ENCODE data around the gene CACNB4.
"Not testable (repeated sequence)": the region's sequence is repeated elsewhere in the genome, so short reads cannot be mapped to it uniquely, and the experiment has no call there.

Gene CACNB4

DNA sequence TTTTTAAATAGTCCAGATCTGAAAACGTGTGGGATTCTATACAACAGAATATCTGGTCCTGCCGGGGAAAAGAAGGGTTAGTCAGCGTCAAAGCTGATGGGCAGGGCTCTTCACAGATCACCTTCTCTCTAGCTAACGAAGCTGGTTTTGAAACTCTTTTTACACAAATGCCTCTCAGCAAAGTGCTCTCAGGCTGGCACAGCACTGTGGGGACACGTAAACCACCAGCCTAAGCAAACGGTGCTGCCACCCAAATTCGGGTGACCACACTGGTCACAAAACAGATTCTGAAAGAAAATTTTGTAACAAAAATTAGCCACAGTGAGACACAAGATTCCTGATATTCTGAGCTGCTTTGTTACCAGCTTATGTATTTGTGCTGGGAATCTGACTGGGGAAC lies 217.5 kb downstream of the CACNB4 start:
- TF ChIP-seq, protein P1, sequence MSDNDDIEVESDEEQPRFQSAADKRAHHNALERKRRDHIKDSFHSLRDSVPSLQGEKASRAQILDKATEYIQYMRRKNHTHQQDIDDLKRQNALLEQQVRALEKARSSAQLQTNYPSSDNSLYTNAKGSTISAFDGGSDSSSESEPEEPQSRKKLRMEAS (IDR thresholded peaks at IDR 0.05; ENCODE audit: low read depth, low read length): no peak
- TF ChIP-seq MYC (IDR thresholded peaks at IDR 0.05; ENCODE audit: low read depth, low read length) (no peak), POLR2A (IDR thresholded peaks at IDR 0.05; ENCODE audit: extremely low read depth, insufficient read length) (no peak)
- TF ChIP-seq, protein P2, sequence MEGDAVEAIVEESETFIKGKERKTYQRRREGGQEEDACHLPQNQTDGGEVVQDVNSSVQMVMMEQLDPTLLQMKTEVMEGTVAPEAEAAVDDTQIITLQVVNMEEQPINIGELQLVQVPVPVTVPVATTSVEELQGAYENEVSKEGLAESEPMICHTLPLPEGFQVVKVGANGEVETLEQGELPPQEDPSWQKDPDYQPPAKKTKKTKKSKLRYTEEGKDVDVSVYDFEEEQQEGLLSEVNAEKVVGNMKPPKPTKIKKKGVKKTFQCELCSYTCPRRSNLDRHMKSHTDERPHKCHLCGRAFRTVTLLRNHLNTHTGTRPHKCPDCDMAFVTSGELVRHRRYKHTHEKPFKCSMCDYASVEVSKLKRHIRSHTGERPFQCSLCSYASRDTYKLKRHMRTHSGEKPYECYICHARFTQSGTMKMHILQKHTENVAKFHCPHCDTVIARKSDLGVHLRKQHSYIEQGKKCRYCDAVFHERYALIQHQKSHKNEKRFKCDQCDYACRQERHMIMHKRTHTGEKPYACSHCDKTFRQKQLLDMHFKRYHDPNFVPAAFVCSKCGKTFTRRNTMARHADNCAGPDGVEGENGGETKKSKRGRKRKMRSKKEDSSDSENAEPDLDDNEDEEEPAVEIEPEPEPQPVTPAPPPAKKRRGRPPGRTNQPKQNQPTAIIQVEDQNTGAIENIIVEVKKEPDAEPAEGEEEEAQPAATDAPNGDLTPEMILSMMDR (IDR thresholded peaks at IDR 0.05; ENCODE audit: low read depth, low read length): no peak
- DNase-seq (ENCODE audit: low read depth): peak; percentile 30
- H3K4me3 ChIP-seq (ENCODE audit: low read depth, low read length): no peak overlapping the region

DNA sequence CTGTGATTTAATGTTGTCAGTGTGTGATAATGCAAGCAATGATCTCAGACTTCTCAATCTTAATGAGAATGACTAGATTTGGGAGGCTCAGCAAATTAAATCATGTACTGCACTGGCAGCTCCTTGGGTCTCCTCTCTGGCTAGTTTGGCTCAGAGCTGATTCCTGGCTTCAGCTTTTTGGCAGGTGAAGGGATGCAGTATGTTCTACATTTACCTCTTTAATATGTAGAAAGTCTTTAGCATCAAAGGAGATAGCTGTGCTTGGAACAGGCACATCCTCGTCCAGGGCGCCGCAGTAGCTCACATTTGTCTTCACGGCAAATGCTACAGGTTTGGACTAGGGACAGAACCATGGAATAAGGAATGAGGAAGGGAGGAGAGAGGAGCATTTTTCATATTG lies 218.3 kb downstream of the CACNB4 start:
- TF ChIP-seq POLR2A (IDR thresholded peaks at IDR 0.05; ENCODE audit: extremely low read depth, insufficient read length) (no peak), MYC (IDR thresholded peaks at IDR 0.05; ENCODE audit: low read depth, low read length) (no peak)
- TF ChIP-seq, protein P1 (IDR thresholded peaks at IDR 0.05; ENCODE audit: low read depth, low read length): no peak
- TF ChIP-seq, protein P2 (IDR thresholded peaks at IDR 0.05; ENCODE audit: low read depth, low read length): no peak
- DNase-seq (ENCODE audit: low read depth): no peak
- H3K4me3 ChIP-seq (ENCODE audit: low read depth, low read length): no peak overlapping the region

DNA sequence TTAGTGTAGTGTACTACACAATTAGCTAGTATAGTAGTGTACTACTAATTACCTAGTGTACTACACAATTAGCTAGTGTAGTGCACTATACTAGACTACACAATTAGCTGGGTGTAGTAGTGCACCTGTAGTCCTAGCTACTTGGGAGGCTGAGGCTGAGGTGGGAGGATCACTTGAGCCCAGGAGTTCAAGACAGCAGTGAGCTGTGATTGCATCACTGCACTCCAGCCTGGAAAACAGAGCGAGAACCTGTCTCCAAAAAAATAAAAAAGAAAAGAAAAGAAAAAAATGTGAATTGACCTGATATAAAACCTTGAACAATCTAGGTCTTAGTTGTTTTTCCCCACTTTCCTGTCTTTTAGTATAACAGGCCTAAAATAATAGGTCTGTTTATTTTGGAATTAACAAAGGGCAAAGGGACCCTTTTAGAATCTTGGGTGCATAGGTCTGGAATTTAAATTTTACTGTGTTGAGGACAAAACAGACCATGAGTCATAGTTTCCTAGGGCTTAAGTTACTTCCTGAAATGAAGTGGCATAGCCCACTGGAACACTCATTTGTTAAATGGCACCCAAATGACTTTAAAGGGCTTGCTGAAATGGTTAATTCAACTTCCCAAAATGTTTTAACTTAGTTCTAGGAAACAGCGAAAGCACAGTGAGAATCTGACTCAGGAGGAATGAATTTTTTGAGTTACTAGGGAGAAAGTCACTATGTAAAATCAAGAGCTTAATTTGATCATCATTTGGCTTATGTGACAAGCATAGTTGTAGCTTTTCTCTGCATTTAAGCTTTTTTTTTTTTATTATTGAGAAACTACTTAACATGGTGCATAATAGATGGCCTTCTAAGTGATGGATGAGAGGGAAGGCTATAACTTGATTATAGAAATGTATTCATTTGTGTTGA lies 219.9 kb downstream of the CACNB4 start:
- TF ChIP-seq, protein P1 (IDR thresholded peaks at IDR 0.05; ENCODE audit: low read depth, low read length): no peak
- 0 out of 2 replicates have a peak, but pooled peaks have one; percentile 9 for TF ChIP-seq MYC (IDR thresholded peaks at IDR 0.05; ENCODE audit: low read depth, low read length)
- peak; percentile 87 for DNase-seq (ENCODE audit: low read depth)
- H3K4me3 ChIP-seq (ENCODE audit: low read depth, low read length): no peak overlapping the region

DNA sequence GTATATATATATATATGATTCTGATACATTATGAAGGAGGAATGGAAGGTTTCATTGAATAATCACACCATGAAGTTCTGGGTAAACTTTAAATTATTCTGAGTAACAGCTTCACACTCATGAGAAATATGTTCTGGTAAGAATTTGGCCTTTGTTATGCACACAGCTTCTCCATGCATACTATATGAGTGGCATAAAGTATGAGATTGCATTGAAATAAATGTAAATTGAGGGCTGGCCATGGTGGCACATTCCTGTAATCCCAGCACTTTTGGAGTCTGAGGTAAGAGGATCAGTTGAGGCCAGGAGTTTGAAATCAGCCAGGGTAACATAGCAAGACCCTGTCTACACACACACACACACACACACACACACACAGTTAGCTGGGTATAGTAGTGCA lies 220.6 kb downstream of the CACNB4 start:
- H3K4me3 ChIP-seq (ENCODE audit: low read depth, low read length): no peak overlapping the region
- DNase-seq (ENCODE audit: low read depth): no peak
- TF ChIP-seq POLR2A (IDR thresholded peaks at IDR 0.05; ENCODE audit: extremely low read depth, insufficient read length) (no peak), MYC (IDR thresholded peaks at IDR 0.05; ENCODE audit: low read depth, low read length) (no peak)
- TF ChIP-seq, protein P1 (IDR thresholded peaks at IDR 0.05; ENCODE audit: low read depth, low read length): no peak
- TF ChIP-seq, protein P2 (IDR thresholded peaks at IDR 0.05; ENCODE audit: low read depth, low read length): no peak

DNA sequence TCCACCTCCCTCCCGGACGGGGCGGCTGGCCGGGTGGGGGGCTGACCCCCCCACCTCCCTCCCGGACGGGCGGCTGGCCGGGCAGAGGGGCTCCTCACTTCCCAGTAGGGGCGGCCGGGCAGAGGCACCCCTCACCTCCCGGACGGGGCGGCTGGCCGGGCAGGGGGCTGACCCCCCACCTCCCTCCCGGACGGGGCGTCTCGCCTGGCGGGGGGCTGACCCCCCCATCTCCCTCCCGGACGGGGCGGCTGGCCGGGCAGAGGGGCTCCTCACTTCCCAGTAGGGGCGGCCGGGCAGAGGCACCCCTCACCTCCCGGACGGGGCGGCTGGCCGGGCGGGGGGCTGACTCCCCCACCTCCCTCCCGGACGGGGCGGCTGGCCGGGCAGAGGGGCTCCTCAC lies 223.2 kb downstream of the CACNB4 start:
- H3K4me3 ChIP-seq (ENCODE audit: low read depth, low read length): not testable (repeated sequence)

DNA sequence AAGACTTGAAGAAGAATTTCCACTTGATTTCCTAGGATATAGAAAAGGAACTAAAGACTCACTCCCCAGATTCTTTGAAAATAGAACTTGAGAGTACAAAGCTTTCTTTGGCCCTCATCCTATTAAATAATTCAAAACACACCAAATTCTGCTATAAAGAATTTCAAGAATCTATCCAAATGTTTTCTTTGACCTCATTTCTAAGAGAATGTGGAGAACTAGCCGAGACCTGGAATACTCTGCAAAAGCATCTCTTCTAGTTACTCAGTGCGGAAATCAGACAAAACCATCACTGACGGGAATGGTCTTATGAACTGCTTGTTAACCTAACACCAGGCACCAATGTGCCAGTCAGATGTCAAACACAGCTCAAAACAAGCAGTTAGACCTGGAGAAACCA lies 226.4 kb downstream of the CACNB4 start:
- TF ChIP-seq POLR2A (IDR thresholded peaks at IDR 0.05; ENCODE audit: extremely low read depth, insufficient read length) (no peak), MYC (IDR thresholded peaks at IDR 0.05; ENCODE audit: low read depth, low read length) (no peak)
- TF ChIP-seq, protein P2 (IDR thresholded peaks at IDR 0.05; ENCODE audit: low read depth, low read length): no peak
- TF ChIP-seq, protein P1 (IDR thresholded peaks at IDR 0.05; ENCODE audit: low read depth, low read length): no peak
- no peak overlapping the region for H3K4me3 ChIP-seq (ENCODE audit: low read depth, low read length)
- no peak for DNase-seq (ENCODE audit: low read depth)

More for the DNA sequence above, 223.2 kb downstream of the CACNB4 start:
- DNase-seq (ENCODE audit: low read depth): not testable (repeated sequence)

Measured in NB4 (cell line).